Embryonic facial prominence (tissue), 1 donor: Measurements from ENCODE around the gene RAB1B.

Experiments used
- DNase-seq: peaks from one replicate; pipeline ENCODE4 v3.0.0-alpha.2; 2016; ENCODE audit errors: extremely low spot score

Gene RAB1B

GRCh38 chr11:66322732-66323427 lies 54.4 kb downstream of the RAB1B start:
- no peak for DNase-seq

- DNase-seq, result no peak
Observed at GRCh38 chr11:66323684-66324083, 55.2 kb downstream of the RAB1B start.

- no peak for DNase-seq
Observed at GRCh38 chr11:66324664-66325063, 56.2 kb downstream of the RAB1B start.

DNA sequence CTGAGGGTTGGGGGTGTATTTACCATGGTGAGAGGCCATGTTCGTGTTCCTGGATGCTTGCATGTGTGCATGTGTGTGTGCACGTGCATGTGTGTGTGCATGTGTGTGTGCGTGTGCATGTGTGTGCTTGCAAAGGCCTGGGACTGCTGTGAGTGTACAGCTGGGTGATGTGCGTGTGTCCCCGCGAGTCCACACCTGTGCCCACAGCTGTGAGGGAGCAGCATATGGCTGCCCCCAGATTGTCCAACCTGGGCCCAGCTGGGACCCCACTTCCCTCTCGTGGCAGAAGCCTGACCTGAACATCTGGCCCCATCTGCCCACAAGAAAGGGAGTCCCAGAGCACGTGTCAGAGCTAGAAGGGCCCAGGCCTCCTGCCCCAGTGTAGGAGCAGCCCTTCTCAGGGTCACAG lies 56.8 kb downstream of the RAB1B start:
- DNase-seq, result no peak

DNA sequence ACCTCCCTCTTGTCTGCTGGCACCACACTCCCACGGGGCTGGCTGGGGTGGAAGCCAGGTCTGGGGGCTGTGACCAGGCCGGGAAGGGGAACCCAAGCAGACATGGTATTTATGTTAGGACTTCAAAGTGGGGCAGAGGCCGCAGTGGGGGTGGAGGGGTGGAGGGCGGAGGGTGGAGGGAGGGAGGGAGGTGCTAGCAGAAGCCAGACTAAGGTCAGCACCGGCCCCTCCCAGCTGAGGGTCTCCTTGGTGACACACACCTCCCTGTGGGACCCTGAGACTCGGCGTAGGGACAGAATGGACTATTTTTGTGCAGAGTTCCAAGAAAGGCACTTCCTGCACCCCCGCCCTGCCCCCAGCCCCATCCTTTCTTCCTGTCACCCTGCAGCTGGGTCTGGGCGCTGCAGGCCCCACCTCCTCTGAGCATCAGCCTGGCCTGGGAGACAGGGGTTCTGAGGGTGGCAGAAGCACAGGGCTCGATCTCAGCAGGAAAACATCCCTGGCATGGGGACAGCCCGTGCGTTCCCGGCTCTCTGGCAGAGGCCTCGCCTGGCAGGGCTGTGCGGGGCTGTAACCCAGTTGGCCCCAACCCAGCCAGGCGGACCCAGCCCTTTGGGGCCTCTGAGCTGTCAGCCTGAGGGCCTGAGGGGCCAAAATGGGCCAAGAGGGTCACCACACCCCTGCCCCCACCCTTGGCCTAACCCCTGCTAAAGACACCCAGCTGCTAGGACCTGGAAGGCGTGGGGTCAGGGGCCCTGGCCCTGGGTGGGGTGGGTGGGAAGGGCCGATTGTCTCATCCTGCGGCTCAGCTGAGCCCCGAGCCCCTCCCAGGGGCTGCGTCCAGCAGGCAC lies 58.0 kb downstream of the RAB1B start:
- no peak for DNase-seq
